GM11168 (cell line): ENCODE measurements around the gene GPR33.

Experiments used
- in situ Hi-C: fragments of 300-500 bp; cut with MboI; formaldehyde crosslinking; loops from one replicate; pipeline ENCODE4 v1.12.0; 2022; ENCODE audit warnings: low sequenced_read_pairs; ENCODE audit not compliant: unreplicated experiment

The GPR33 gene, protein sequence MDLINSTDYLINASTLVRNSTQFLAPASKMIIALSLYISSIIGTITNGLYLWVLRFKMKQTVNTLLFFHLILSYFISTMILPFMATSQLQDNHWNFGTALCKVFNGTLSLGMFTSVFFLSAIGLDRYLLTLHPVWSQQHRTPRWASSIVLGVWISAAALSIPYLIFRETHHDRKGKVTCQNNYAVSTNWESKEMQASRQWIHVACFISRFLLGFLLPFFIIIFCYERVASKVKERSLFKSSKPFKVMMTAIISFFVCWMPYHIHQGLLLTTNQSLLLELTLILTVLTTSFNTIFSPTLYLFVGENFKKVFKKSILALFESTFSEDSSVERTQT

DNA sequence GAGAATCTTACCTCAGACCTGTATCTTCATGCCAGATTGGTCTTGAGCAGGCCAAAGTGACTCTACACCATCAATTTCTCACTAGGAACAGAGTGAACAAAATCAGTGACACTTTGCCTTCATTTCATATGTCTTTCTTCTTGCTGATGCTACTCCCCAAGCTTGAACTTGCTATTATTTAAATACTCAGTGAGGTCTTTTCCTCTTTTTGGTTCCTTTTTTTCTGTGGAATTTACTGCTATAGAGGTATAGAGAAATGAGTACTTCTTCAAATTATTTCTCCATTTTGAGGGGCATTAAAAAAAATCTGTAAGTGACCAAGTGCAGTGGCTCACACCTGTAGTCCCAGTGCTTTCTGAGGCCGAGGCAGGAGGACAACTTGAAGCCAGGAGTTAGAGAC, at the start of gene GPR33:
TSS of gene GPR33 (minus strand) at position 154 of the 400 bp plus-strand sequence. CDS start 4,074 bp downstream, outside the sequence.
- in situ Hi-C loops = no loop called here

DNA sequence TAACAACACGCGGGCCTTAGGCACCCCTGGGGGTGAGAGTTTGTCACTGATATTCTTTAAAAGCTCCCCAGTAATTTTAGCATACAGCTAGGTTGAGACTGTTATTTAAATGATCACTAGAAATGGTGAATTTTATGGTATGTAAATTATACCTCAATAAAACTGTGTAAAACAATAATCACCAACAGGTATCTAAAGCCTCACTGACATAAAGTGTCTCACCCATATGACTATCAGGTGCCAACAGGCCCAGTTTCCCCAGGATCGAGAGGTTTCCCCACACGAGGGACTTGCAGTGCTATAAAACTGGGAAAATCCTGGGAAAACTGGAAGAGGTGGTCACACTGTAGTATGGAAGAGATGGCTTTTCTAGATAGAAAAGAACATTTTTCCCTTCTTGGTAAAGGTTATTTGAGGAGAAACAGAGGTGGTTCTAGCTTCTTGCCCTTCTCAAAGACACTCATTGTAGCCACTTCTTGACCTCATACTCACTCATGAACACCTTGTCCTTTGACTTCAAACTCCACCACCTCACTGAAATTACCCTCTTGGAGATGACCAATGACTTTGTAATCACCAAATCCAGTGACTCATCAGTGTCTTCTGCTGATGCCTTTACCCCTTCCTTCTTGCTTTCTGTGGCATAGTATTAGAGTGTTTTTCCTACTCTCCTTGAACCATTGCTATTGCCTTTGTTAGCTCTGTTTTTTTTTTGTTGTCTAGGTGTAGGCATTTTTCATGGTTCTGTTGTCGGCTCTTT, 48.5 kb upstream of the GPR33 start:
- in situ Hi-C loops = no loop called here

GRCh38 chr14:31530136-31530535, 42.3 kb upstream of the GPR33 start:
- in situ Hi-C loops = no loop called here

GRCh38 chr14:31529053-31529452, 41.2 kb upstream of the GPR33 start:
- in situ Hi-C loops = no loop called here

- in situ Hi-C loops = no loop called here
Observed at GRCh38 chr14:31527546-31527945, 39.7 kb upstream of the GPR33 start.

- in situ Hi-C loops = no loop called here
Observed at GRCh38 chr14:31527087-31527486, 39.2 kb upstream of the GPR33 start.

GRCh38 chr14:31510855-31511254, 23.0 kb upstream of the GPR33 start:
- in situ Hi-C loops = loop anchor here (25.0 kb wide), 3 partner anchors 551 to 951 kb away; no protein-coding TSS in a partner anchor

- in situ Hi-C loops = loop anchor here (25.0 kb wide), 3 partner anchors 552 to 952 kb away; no protein-coding TSS in a partner anchor
Observed at GRCh38 chr14:31510222-31510621, 22.4 kb upstream of the GPR33 start.

GRCh38 chr14:31508135-31508534, 20.3 kb upstream of the GPR33 start:
- in situ Hi-C loops = loop anchor here (25.0 kb wide), 3 partner anchors 554 to 954 kb away; no protein-coding TSS in a partner anchor

DNA sequence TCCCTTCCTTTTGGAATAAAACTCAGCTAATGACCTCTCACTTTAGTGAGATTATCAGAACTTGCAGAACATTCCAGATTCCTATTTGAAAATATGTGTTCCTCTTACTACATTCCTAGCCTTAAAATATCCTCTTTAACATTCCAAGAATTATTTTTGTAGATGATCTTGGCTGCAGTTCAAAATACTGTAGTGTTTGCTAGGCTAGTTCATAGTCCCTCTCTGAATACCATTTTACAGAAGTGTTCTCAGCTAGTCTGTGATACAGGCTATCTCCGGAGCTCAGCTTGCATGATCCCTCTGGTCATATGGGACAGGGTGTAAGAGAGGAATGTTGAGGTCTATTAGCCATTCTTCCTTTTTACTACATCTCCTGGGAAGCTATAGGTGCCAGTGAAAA, 17.6 kb upstream of the GPR33 start:
- in situ Hi-C loops = loop anchor here (25.0 kb wide), 3 partner anchors 557 to 957 kb away; no protein-coding TSS in a partner anchor

DNA sequence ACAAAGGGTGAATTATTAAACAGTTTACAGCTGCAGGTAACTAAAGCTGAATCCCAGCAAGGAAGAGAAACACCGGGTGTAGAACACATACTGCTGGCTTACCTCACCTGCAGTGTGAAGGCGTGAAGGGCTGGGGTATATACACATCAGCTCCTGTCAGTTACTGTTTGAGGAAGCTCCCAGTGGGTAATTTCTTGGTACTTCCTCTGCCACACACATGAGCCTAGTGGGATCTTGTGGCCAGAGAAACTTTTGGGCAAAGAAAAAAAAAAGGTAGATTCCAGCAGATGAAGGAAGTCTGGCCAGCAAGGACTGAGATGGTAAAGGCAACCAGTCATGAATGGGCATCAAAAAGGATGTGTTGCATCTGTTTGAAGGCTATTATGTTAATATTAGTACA, 14.0 kb upstream of the GPR33 start:
- in situ Hi-C loops = loop anchor here (25.0 kb wide), 3 partner anchors 560 to 960 kb away; no protein-coding TSS in a partner anchor

DNA sequence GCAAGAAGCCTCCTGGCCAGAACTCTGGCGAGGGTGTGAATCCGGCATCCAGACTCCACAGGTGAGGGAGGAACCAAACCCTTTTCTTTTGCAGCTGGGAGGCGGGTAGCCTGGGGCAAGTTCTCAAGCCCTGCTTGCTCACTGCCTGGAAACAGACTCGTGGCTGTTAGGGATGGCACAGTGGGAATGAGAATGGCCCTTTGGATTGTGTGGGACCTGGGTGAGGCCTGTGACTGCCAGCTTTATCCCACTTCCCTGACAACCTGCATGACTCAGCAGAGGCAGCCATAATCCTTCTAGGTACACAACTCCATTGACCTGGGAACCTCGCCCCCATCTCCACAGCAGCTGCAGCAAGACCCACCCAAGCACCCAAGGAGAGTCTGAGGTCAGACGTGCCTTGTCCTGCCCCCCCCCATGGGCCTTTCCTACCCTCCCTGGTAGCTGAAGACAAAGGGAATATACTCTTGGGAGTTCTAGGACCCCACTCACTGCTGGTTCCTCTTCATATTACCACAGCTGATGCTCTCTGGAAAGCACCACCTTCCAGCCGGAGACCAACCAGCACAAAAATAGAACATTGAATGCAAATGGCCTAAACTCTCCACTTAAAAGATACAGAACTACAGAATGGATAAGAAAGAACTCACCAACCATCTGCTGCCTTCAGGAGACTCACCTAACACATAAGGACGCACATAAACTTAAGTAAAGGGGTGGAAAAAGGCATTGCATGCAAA, 5.1 kb upstream of the GPR33 start:
- in situ Hi-C loops = no loop called here

GRCh38 chr14:31489691-31490090, 1.9 kb upstream of the GPR33 start:
- in situ Hi-C loops = no loop called here

- in situ Hi-C loops = no loop called here
Observed at GRCh38 chr14:31486764-31487163, 1.1 kb downstream of the GPR33 start.

DNA sequence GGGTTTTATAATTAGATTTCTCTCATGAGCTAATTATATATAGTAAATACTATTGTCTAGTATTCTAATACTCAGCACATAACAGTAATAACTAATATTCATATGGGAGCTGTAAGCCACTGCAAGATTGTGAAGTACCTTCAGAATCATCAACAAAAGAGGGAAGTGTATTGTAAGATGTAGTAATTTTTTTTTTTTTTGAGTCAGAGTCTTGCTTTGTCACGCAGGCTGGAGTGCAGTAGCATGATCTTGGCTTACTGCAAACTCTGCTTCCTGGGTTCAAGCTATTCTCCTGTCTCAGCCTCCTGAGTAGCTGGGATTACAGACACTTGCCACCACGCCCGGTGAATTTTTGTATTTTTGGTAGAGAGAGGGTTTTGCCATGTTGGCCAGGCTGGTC, 3.1 kb downstream of the GPR33 start:
- in situ Hi-C loops = no loop called here

- in situ Hi-C loops = no loop called here
Observed at GRCh38 chr14:31480156-31480555, 7.7 kb downstream of the GPR33 start.

DNA sequence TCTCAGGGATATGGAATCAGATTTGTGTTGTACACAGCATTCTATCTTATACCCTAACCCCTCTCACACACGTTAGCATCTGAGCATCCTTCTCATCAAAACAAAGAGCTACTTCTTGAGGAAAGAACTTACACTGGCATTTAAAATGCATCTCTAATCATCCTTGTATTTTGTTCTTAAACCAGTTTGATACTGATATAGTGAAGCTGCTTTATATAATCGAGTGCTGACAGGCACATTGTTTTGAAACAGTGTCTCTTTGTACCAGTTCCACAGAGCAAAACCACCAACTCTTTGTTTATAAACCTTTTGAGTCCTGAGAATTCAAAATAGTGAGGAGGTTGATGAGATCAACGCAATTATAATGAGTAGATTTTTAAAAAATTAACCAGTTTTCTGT, 8.8 kb downstream of the GPR33 start:
- in situ Hi-C loops = no loop called here

DNA sequence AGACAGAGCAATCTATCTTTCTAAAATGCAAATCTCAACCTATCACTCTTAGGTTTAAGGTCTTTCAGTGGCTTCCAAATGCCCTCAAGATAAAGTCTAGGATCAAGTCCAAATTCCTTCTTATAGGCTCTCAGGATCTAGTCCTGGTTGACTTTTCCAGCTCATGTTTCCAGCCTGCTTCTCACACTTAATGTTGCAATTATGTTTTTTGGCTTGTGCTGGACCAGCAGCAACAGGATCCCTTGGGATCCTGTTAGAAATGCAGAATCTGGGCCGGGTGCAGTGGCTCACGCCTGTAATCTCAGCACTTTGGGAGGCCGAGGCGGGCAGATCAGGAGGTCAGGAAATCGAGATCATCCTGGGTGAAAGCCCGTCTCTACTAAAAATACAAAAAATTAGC, 10.6 kb downstream of the GPR33 start:
- in situ Hi-C loops = no loop called here

GRCh38 chr14:31476131-31476866, 11.5 kb downstream of the GPR33 start:
- in situ Hi-C loops = no loop called here

- in situ Hi-C loops = no loop called here
Observed at GRCh38 chr14:31466554-31466953, 21.3 kb downstream of the GPR33 start.
